Mucosa of stomach (tissue), 1 donor: ENCODE data around the gene UNC5A.

Source experiments
- H3K27me3 ChIP-seq: one replicate; pipeline ENCODE4 v1.7.0; 2013; ENCODE audit warnings: mild to moderate bottlenecking, low read length; ENCODE audit not compliant: control insufficient read depth, insufficient read depth
- H3K36me3 ChIP-seq: one replicate; pipeline ENCODE4 v1.7.0; 2013; ENCODE audit warnings: low read length; ENCODE audit not compliant: control insufficient read depth, insufficient read depth
- H3K4me1 ChIP-seq: one replicate; pipeline ENCODE4 v1.7.0; 2013; ENCODE audit warnings: mild to moderate bottlenecking, low read length; ENCODE audit not compliant: control insufficient read depth, insufficient read depth
- H3K4me3 ChIP-seq: one replicate; pipeline ENCODE4 v1.7.0; 2013; ENCODE audit warnings: low read length
- H3K9ac ChIP-seq: one replicate; pipeline ENCODE4 v1.7.0; 2013; ENCODE audit warnings: mild to moderate bottlenecking, low read length, moderate library complexity
- H3K9me3 ChIP-seq: one replicate; pipeline ENCODE4 v1.7.0; 2013; ENCODE audit warnings: mild to moderate bottlenecking, low read length, moderate library complexity; ENCODE audit not compliant: control insufficient read depth
- donor health status: Pancreatic carcinoma.

UNC5A gene

GRCh38 chr5:176846335-176847140 is 36.2 kb downstream of the UNC5A start:
- Histone ChIP-seq H3K9me3 (no peaks in the 10 kb centered on the region), H3K4me3 (no peak overlapping the region), H3K27me3 (peaks cover 23% of the 10 kb centered on the region), H3K9ac (no peak overlapping the region), H3K4me1 (no peaks in the 10 kb centered on the region), H3K36me3 (no peaks in the 10 kb centered on the region)

DNA sequence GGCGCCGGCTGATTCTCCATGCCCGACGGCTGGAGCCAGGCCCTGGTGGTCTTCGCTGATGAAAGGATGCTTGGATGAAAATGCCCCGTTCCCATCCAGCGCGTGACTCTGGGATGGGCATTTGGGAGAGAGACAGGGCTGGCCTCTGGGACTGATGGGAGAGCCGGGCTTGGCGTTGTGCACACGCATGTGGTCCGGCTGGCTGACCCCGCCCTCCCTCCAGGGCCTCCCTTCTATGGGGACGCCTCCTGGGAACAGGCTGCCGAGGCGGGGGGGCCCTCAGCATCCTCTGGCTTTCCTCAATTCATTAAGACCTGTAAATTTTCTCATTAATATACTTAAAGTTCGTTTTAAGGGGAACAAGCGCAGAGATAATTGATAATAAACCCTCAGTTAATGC is 36.8 kb downstream of the UNC5A start:
- Histone ChIP-seq H3K9ac (no peak overlapping the region), H3K27me3 (peaks cover 26% of the 10 kb centered on the region), H3K36me3 (no peaks in the 10 kb centered on the region), H3K4me3 (no peak overlapping the region), H3K4me1 (no peaks in the 10 kb centered on the region), H3K9me3 (no peaks in the 10 kb centered on the region)

GRCh38 chr5:176847726-176848290 is 37.4 kb downstream of the UNC5A start:
- Histone ChIP-seq H3K4me3 (no peak overlapping the region), H3K36me3 (no peaks in the 10 kb centered on the region), H3K4me1 (no peaks in the 10 kb centered on the region), H3K27me3 (peaks cover 26% of the 10 kb centered on the region), H3K9ac (no peak overlapping the region), H3K9me3 (no peaks in the 10 kb centered on the region)

DNA sequence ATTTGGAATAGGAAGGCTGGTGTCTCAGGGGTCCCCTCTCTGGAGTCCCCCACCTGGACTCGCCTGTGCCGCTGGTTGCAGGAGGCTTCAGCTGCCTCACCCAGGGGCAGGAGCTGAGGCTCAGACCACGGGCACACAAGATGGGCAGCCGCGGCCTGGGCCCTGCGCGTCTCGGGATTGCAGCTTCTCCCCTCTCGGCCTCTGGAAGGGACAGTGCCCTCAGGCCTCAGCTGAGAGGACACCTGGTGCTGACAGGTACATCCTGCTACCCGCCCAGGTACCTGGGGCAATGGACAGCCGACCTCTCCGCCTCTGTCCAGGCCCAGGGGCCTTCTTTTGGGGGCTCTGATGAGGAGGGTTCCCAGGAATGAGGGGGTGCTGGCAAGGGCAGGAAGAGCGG is 38.3 kb downstream of the UNC5A start:
- no peaks in the 10 kb centered on the region for H3K9me3 ChIP-seq
- H3K4me3 ChIP-seq = no peak overlapping the region
- H3K27me3 ChIP-seq = peaks cover 26% of the 10 kb centered on the region
- no peaks in the 10 kb centered on the region for H3K36me3 ChIP-seq
- H3K9ac ChIP-seq = no peak overlapping the region
- H3K4me1 ChIP-seq = no peaks in the 10 kb centered on the region

GRCh38 chr5:176849611-176850227 is 39.4 kb downstream of the UNC5A start:
- Histone ChIP-seq H3K9me3 (no peaks in the 10 kb centered on the region), H3K9ac (no peak overlapping the region), H3K4me1 (no peaks in the 10 kb centered on the region), H3K4me3 (no peak overlapping the region), H3K27me3 (peaks cover 29% of the 10 kb centered on the region), H3K36me3 (no peaks in the 10 kb centered on the region)

DNA sequence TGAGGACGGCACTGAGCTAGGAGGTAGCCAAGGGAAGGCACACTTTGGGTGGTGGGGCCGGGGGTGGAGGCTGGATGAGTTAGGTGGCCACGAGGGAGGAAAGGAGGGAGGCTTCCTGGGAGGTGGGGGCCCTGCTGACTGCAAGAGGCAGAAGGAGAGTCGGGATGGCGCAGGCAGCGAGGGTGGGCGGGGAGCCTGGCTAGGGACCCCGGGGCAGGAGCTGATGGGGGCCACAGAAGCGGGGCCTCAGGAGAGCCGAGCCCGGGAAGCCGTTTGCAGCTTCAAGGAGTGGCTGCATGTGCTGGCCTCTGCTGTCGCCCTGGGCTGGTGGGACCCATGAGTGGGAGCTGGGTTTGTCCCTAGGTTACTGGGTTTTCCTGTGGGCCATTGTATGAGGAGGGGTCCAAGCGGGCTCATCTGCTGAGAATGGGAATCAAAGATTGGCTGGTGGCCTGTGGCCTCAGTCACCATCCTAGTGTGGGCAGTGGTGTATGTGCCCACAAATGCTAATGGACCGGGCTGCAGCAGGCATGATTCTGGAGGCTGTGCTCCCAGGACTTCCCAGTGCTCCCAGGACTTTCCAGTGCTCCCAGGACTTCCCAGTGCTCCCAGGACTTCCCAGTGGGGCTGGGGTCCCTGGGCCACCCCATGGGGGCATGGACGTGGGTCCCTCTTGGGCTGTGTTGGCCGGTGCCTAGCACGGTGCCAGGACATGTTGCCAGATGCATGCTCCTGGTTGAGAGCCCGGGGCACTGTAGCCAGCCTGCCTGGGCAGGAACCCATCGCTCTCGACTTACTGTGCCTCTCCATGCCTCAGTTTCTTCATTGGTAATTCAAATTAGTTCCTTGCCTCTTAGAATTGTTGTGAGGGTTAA is 40.2 kb downstream of the UNC5A start:
- H3K27me3 ChIP-seq = peaks cover 25% of the 10 kb centered on the region

DNA sequence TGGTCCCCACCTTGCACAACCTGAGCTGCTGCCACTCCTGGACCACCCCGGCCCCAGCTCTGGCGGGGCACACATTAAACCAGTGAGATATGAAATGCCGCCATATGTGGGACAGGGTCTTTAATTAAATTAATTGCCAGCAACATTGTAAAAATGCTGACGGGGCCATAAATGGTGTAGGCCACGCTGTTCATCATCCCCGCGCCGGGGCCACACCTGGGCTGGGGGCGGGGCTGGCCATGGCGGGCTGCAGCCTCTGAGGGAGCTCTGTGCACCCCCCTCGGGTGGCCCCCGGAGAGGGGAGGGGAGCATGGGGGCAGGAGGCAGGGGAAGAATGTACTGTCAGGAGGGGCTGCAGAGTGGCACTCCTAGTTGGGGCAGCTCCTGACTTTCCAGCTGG is 41.0 kb downstream of the UNC5A start:
- H3K9ac ChIP-seq = no peak overlapping the region
- H3K4me1 ChIP-seq = no peaks in the 10 kb centered on the region
- no peaks in the 10 kb centered on the region for H3K9me3 ChIP-seq
- H3K4me3 ChIP-seq = no peak overlapping the region
- H3K36me3 ChIP-seq = no peaks in the 10 kb centered on the region
- peaks cover 20% of the 10 kb centered on the region for H3K27me3 ChIP-seq

More for the DNA sequence above, 40.2 kb downstream of the UNC5A start:
- no peak overlapping the region for H3K4me3 ChIP-seq
- no peak overlapping the region for H3K9ac ChIP-seq
- H3K9me3 ChIP-seq = no peaks in the 10 kb centered on the region
- no peaks in the 10 kb centered on the region for H3K4me1 ChIP-seq
- no peaks in the 10 kb centered on the region for H3K36me3 ChIP-seq

- Histone ChIP-seq H3K9ac (no peak overlapping the region), H3K9me3 (no peaks in the 10 kb centered on the region), H3K27me3 (peaks cover 17% of the 10 kb centered on the region), H3K4me3 (no peak overlapping the region), H3K4me1 (no peaks in the 10 kb centered on the region), H3K36me3 (no peaks in the 10 kb centered on the region)
Observed at GRCh38 chr5:176851871-176852658, 41.7 kb downstream of the UNC5A start.

GRCh38 chr5:176853151-176853778 is 42.9 kb downstream of the UNC5A start:
- Histone ChIP-seq H3K4me3 (no peak overlapping the region), H3K9me3 (no peaks in the 10 kb centered on the region), H3K4me1 (no peaks in the 10 kb centered on the region), H3K36me3 (no peaks in the 10 kb centered on the region), H3K27me3 (peaks cover 9% of the 10 kb centered on the region), H3K9ac (no peak overlapping the region)

GRCh38 chr5:176854164-176854563 is 43.8 kb downstream of the UNC5A start:
- H3K27me3 ChIP-seq = peaks cover 9% of the 10 kb centered on the region
- no peaks in the 10 kb centered on the region for H3K4me1 ChIP-seq
- H3K36me3 ChIP-seq = no peaks in the 10 kb centered on the region
- no peak overlapping the region for H3K4me3 ChIP-seq
- no peaks in the 10 kb centered on the region for H3K9me3 ChIP-seq
- H3K9ac ChIP-seq = no peak overlapping the region

- Histone ChIP-seq H3K9ac (no peak overlapping the region), H3K36me3 (no peaks in the 10 kb centered on the region), H3K9me3 (no peaks in the 10 kb centered on the region), H3K27me3 (peaks cover 9% of the 10 kb centered on the region), H3K4me1 (no peaks in the 10 kb centered on the region), H3K4me3 (no peak overlapping the region)
Observed at GRCh38 chr5:176855598-176855997, 45.2 kb downstream of the UNC5A start.
